ENCODE measurements around the gene SMAD3. TPM values are rescaled to one million over a fixed set of nuclear protein-coding genes. Genes with fewer than 3 reads are reported as not detected.

Gene SMAD3
- total RNA-seq, 2 donors from 2014 or later = 24.0 to 37.5 TPM

GRCh38 chr15:67163180-67163579 is 97.8 kb downstream of the SMAD3 start:
- DNase-seq (no peak), ATAC-seq (no peak)
- intact Hi-C loops (cut with DNase I) = loop anchor here in 1 of 2 donors (10.0 kb wide), 2 partner anchors 58 to 218 kb away; no protein-coding TSS in a partner anchor

GRCh38 chr15:67164401-67164791 is 99.0 kb downstream of the SMAD3 start:
- DNase-seq (peak; percentile 65), ATAC-seq (peak; percentile 51 to 58)
- intact Hi-C loops (cut with DNase I) = loop anchor here in 1 of 2 donors (10.0 kb wide), 2 partner anchors 60 to 220 kb away; no protein-coding TSS in a partner anchor

GRCh38 chr15:67164811-67165253 is 99.4 kb downstream of the SMAD3 start:
- intact Hi-C loops (cut with DNase I) = loop anchor here in 1 of 2 donors (10.0 kb wide), 2 partner anchors 60 to 220 kb away; no protein-coding TSS in a partner anchor
- ATAC-seq = peak; percentile 4 to 5
- no peak for DNase-seq

GRCh38 chr15:67165254-67166253 is 100.2 kb downstream of the SMAD3 start:
- peak; percentile 79 for DNase-seq
- intact Hi-C loops (cut with DNase I) = loop anchor here in 1 of 2 donors (10.0 kb wide), 2 partner anchors 61 to 221 kb away; no protein-coding TSS in a partner anchor
- peak; percentile 60 to 84 for ATAC-seq

GRCh38 chr15:67166280-67167009 is 101.0 kb downstream of the SMAD3 start:
- ATAC-seq (no peak), DNase-seq (no peak)
- intact Hi-C loops (cut with DNase I) = loop anchor here in 1 of 2 donors (10.0 kb wide), 2 partner anchors 62 to 222 kb away; no protein-coding TSS in a partner anchor

GRCh38 chr15:67167091-67167490 is 101.7 kb downstream of the SMAD3 start:
- no peak for ATAC-seq

GRCh38 chr15:67168694-67169093 is 103.3 kb downstream of the SMAD3 start:
- intact Hi-C loops (cut with DNase I) = loop anchor here in 1 of 2 donors (10.0 kb wide), 2 partner anchors 64 to 224 kb away; no protein-coding TSS in a partner anchor
- ATAC-seq (no peak), DNase-seq (no peak)

More at GRCh38 chr15:67167091-67167490, 101.7 kb downstream of the SMAD3 start:
- intact Hi-C loops (cut with DNase I) = loop anchor here in 1 of 2 donors (10.0 kb wide), 2 partner anchors 62 to 222 kb away; no protein-coding TSS in a partner anchor
- DNase-seq = no peak

- no peak for ATAC-seq
- no peak for DNase-seq
- intact Hi-C loops (cut with DNase I) = no loop called here
These were observed 104.9 kb downstream of the SMAD3 start for GRCh38 chr15:67170143-67170925.

- no peak for ATAC-seq
These were observed 106.1 kb downstream of the SMAD3 start for GRCh38 chr15:67171471-67171870.

GRCh38 chr15:67172172-67172571 is 106.8 kb downstream of the SMAD3 start:
- DNase-seq (no peak), ATAC-seq (no peak)
- intact Hi-C loops (cut with DNase I) = no loop called here

More at GRCh38 chr15:67171471-67171870, 106.1 kb downstream of the SMAD3 start:
- intact Hi-C loops (cut with DNase I) = no loop called here
- DNase-seq = no peak

- DNase-seq (no peak), ATAC-seq (no peak)
- intact Hi-C loops (cut with DNase I) = no loop called here
These were observed 107.6 kb downstream of the SMAD3 start for GRCh38 chr15:67173005-67173404.

- intact Hi-C loops (cut with DNase I) = no loop called here
- ATAC-seq = no peak
- DNase-seq = no peak
These were observed 108.4 kb downstream of the SMAD3 start for GRCh38 chr15:67173786-67174185.

GRCh38 chr15:67174446-67174845 is 109.0 kb downstream of the SMAD3 start:
- intact Hi-C loops (cut with DNase I) = no loop called here
- no peak for DNase-seq
- no peak for ATAC-seq

- DNase-seq = no peak
- intact Hi-C loops (cut with DNase I) = no loop called here
- peak in 1 of 2 donors; percentile 6 for ATAC-seq
These were observed 109.6 kb downstream of the SMAD3 start for GRCh38 chr15:67174864-67175573.

GRCh38 chr15:67175643-67176071 is 110.3 kb downstream of the SMAD3 start:
- ATAC-seq (peak; percentile 23 to 25), DNase-seq (no peak)
- intact Hi-C loops (cut with DNase I) = no loop called here

GRCh38 chr15:67176195-67176971 is 111.0 kb downstream of the SMAD3 start:
- peak; percentile 75 for DNase-seq
- peak; percentile 63 to 64 for ATAC-seq
- intact Hi-C loops (cut with DNase I) = no loop called here

GRCh38 chr15:67177752-67178151 is 112.3 kb downstream of the SMAD3 start:
- no peak for DNase-seq
- ATAC-seq = no peak
- intact Hi-C loops (cut with DNase I) = no loop called here
